T-helper 17 cell (primary cell): ENCODE measurements around the gene NUDT8. TPM values are rescaled to one million over a fixed set of nuclear protein-coding genes. Genes with fewer than 3 reads are reported as not detected.

ENCODE experiments used
- ATAC-seq: fragments of 150-1000 bp; cut with Tn5 transposase; 2 replicates; pipeline ENCODE4 v1.10.0; 2021; ENCODE audit warnings: mild to moderate bottlenecking, moderate library complexity
- DNase-seq, 3 donors: peaks; one replicate each; pipeline versions ENCODE4 v3.0.0 to v3.0.0-alpha.2; 2020 to 2021
- H3K9me3 ChIP-seq: one replicate; pipeline ENCODE4 v1.7.0; 2013; ENCODE audit warnings: low read length, mild to moderate bottlenecking; ENCODE audit not compliant: control insufficient read depth, poor library complexity, severe bottlenecking
- H3K27ac Mint-ChIP-seq: one replicate; pipeline ENCODE4 v1.8.0; 2022; ENCODE audit warnings: mild to moderate bottlenecking, moderate library complexity, mixed read lengths
- H3K27me3 Mint-ChIP-seq: one replicate; pipeline ENCODE4 v1.8.0; 2022; ENCODE audit warnings: mixed read lengths
- H3K36me3 Mint-ChIP-seq: one replicate; pipeline ENCODE4 v1.8.0; 2022; ENCODE audit warnings: low read depth, mixed read lengths
- H3K4me1 Mint-ChIP-seq: one replicate; pipeline ENCODE4 v1.8.0; 2022; ENCODE audit warnings: mild to moderate bottlenecking, mixed read lengths
- H3K4me3 Mint-ChIP-seq: one replicate; pipeline ENCODE4 v1.8.0; 2022; ENCODE audit warnings: mild to moderate bottlenecking, moderate library complexity, mixed read lengths
- total RNA-seq, 4 donors: library from RNA in 2 of 4; stranded (reverse) in 2 of 4; gene quantifications; one replicate each; pipeline ENCODE4 v1.2.3 and lab custom pipeline; 2022 to 2026

Gene NUDT8, protein sequence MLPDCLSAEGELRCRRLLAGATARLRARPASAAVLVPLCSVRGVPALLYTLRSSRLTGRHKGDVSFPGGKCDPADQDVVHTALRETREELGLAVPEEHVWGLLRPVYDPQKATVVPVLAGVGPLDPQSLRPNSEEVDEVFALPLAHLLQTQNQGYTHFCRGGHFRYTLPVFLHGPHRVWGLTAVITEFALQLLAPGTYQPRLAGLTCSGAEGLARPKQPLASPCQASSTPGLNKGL
- total RNA-seq, result 1 to 10 TPM; 1.5 to 3.4 TPM
- total RNA-seq (lab: John Stamatoyannopoulos, UW), result 0.75 to 1.7 reads per million in 2 donors

DNA sequence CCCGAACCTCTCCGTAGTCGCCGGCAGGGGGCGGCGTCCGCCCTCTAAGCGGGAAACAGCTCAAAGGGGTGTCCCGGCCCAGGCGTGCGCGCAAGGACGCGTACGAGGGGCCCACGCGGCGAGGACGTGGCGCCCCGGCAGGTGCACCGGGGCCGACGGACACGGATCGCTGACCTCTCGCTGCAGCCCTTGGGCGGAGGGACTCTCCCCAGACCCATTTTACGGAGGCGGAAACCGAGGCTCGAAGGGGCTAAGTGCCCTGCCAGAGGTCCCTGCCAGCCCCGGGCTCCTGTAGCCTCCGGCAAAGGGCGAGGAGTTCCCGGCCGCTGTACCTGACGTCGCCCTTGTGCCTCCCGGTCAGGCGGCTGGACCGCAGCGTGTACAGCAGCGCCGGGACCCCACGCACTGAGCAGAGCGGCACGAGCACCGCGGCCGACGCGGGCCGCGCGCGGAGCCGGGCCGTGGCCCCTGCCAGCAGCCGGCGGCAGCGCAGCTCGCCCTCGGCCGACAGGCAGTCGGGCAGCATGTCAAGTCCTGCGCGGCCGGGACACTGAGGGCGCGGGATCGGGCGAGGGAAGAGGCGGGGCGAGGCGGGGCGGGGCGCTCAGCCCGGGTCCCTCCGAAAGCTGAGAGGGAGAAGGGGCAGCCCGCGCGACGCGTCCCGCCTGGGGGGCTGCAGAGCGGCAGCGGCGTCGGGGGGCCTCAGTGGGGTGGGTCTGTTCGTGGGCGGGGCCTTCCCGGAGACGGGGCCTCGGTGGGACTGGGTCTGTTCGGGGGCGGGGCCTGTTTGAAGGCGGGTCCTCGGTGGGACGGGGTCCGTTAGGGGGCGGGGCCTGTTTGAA lies at the start of gene NUDT8:
Gene NUDT8, minus strand, starts transcription at position 552 of the 842 bp plus-strand sequence. Its CDS starts 26 bp downstream, at position 526.
- peak within 1 kb of the TSS; percentile 89 for H3K27ac Mint-ChIP-seq
- H3K4me1 Mint-ChIP-seq, result peaks cover 12% of the 10 kb centered on the region
- no peaks in the 10 kb centered on the region for H3K36me3 Mint-ChIP-seq
- peak within 1 kb of the TSS; percentile 95 for H3K4me3 Mint-ChIP-seq
- peak; percentile 67 for ATAC-seq
- DNase-seq, result peak; percentile 78 to 84 (median 83)
- no peaks in the 10 kb centered on the region for H3K9me3 ChIP-seq
- no peaks in the 10 kb centered on the region for H3K27me3 Mint-ChIP-seq

DNA sequence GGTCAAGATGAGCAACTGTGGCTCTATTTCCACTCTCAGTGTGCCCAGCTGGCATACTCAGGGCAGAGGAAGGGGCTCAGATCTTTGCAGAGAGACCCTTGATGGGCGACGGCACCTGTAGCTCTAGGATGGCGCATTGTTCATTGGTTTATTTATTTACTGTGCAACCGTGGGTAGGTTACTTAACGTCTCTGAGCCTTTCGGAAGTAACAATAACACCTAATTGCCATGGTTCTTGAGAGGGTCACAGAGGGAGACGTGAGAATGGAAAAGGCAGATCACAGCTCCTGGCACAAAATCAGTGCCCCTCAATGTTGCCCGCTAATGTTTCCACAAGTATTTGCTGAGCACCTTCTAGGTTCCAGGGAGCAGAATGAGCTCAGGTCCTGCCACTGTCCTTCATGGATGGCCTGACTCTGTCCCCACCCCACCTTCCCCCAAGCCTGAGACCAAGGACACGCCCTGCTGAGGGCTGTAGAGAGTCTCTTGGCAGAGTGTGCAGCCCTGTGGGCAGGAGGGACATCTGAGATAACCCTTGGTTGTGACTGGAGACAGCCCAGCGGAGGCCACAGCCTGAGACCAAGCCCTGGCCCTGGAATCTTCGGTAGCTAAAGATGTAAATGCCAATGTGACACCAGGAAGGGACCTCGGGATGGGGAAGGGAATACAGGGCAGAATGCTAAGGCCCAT lies 45.5 kb upstream of the NUDT8 start:
- H3K4me3 Mint-ChIP-seq, result no peak overlapping the region
- no peaks in the 10 kb centered on the region for H3K9me3 ChIP-seq
- H3K4me1 Mint-ChIP-seq, result peaks cover 2% of the 10 kb centered on the region
- peaks cover 40% of the 10 kb centered on the region for H3K27me3 Mint-ChIP-seq
- H3K36me3 Mint-ChIP-seq, result no peaks in the 10 kb centered on the region
- DNase-seq (no peak), ATAC-seq (no peak)
- no peak overlapping the region for H3K27ac Mint-ChIP-seq

DNA sequence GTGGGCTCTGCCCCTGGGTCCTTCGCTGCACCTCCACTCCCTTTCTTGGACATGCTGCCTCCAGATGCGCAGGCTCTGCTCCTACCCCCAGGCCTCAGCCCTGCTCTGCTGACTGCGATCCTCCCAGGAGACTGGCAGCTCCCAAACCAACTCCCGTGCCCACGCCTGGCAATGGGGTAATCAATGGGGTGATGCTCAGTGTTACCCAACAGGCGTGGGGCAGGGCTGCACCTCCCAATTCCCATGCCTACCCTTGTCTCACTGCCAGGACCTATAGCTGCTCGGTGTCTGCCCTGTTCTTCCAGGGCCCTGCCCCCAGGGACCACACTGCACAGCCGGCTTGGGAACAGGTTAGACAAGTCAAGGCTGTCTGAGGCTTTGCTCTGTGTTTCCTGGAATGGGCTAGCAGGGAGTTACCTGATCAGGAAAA lies 44.7 kb upstream of the NUDT8 start, which contains the start of gene ALDH3B2:
Gene ALDH3B2, minus strand, starts transcription at position 182 of the 430 bp plus-strand sequence. CDS start 7,688 bp downstream, outside the sequence.
- H3K9me3 ChIP-seq, result no peaks in the 10 kb centered on the region
- peaks cover 40% of the 10 kb centered on the region for H3K27me3 Mint-ChIP-seq
- H3K4me1 Mint-ChIP-seq, result peaks cover 2% of the 10 kb centered on the region
- H3K27ac Mint-ChIP-seq, result peak within 1 kb of the TSS; percentile 45
- H3K36me3 Mint-ChIP-seq, result no peaks in the 10 kb centered on the region
- ATAC-seq, result no peak
- H3K4me3 Mint-ChIP-seq, result peak within 1 kb of the TSS; percentile 28
- DNase-seq, result no peak

DNA sequence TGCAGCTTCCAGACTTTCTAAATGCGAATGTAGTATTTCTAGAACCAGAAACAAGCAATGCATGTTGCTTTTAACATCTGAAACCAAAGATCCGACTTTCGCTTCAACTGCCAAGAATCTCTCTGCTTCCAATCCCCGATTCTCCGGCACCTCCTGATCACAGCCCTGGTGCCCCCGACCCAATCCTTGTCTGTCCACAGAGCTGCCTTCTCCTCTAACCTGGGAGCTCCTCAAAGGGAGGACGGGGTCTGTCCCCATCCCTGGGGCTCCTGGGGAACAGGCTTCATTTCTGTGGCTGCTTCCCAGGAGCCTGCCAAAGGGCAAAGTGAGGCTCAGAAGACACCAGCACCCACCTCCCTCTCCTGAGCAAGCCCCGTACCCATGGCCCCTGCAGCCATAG lies 44.2 kb upstream of the NUDT8 start:
- ATAC-seq (no peak), DNase-seq (no peak)
- Mint-ChIP-seq H3K4me1 (peaks cover 2% of the 10 kb centered on the region), H3K4me3 (no peak overlapping the region), H3K27ac (peak overlapping the region; percentile 45), H3K27me3 (peaks cover 40% of the 10 kb centered on the region), H3K36me3 (no peaks in the 10 kb centered on the region)
- no peaks in the 10 kb centered on the region for H3K9me3 ChIP-seq

DNA sequence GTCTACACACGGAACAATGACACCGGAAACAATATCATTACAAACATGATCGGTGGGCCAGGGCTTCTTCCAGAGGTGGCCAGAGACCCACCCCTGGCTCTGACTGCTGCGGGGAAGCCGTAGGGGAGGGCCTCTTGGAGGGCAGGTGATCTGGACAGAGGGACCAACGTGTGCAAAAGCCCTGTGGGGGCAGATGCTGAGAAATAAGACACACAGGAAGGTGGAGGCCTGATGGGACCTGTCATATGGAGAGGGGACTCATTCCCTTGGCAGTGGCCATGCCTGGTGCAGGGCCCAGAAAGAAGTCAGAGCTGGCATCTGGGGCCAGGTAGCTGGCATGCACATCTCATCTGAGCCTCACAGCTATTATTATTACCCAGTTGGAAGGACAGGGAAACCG lies 43.6 kb upstream of the NUDT8 start:
- Mint-ChIP-seq H3K27ac (peak overlapping the region; percentile 45), H3K27me3 (peaks cover 40% of the 10 kb centered on the region), H3K4me1 (peaks cover 2% of the 10 kb centered on the region), H3K4me3 (no peak overlapping the region), H3K36me3 (no peaks in the 10 kb centered on the region)
- no peak for ATAC-seq
- no peak for DNase-seq
- H3K9me3 ChIP-seq, result no peaks in the 10 kb centered on the region

DNA sequence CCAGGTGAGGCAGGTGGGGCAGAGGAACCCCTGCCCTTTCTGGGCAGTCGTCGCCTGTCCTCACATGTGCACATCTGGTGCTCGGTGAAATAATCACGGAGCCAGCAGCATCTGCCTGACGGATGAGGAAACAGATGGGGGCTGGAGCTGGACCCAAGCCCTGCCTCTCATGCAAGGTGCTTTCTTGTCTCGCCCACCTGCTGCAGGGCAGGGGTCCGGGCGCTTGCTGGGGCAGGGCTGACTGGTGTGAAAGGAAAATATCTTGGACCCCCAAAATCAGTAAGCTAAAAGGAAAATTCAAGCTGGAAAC lies 41.4 kb upstream of the NUDT8 start:
- Mint-ChIP-seq H3K4me3 (no peak overlapping the region), H3K27me3 (peaks cover 30% of the 10 kb centered on the region), H3K4me1 (no peaks in the 10 kb centered on the region), H3K36me3 (no peaks in the 10 kb centered on the region), H3K27ac (no peak overlapping the region)
- no peaks in the 10 kb centered on the region for H3K9me3 ChIP-seq
- ATAC-seq (no peak), DNase-seq (no peak)

DNA sequence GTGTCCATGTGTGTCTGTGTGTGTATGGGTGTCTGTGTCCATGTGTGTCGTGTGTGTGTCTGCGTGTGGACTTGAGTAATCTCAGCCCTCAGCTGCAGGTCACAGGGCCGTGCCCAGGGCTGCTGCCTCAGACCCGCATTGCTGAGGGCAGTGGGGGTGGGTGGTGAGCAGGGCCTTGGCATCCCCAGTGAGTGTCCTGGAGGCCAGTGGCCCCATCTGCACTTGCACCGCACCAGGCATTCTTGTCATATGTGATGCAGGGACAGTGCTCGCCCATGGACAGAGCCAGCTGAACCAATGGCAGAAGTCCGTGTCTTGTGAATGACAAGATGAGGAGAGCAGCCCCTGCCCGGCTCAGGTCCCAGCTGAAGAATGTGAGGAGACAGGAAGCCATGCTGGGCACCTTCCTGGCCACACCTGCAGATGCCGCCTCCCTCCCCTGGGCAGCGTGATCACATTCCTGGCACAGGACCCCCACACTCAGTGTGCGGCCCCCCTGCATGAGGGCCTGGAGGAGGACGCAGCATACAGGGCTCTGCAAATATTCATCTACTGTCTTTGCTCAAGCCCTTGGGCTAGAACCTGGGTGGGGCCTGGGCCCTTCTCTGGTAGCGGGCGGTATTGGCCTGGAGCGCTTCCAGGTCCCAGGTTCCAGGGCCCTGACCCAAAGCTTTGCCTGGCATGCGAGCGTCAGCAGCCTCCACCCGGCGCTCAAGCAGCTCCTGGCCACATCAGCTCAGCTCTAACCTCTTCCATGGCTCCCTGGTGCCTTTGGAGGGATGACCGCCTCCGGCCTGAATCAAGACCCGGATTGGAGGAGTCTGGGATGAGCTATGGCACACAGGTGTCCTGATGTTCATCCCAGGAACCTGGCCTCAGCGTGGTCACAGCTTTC lies 40.8 kb upstream of the NUDT8 start:
- H3K27me3 Mint-ChIP-seq, result peaks cover 29% of the 10 kb centered on the region
- no peaks in the 10 kb centered on the region for H3K9me3 ChIP-seq
- H3K36me3 Mint-ChIP-seq, result no peaks in the 10 kb centered on the region
- ATAC-seq (no peak), DNase-seq (no peak)
- no peak overlapping the region for H3K27ac Mint-ChIP-seq
- no peaks in the 10 kb centered on the region for H3K4me1 Mint-ChIP-seq
- H3K4me3 Mint-ChIP-seq, result no peak overlapping the region

DNA sequence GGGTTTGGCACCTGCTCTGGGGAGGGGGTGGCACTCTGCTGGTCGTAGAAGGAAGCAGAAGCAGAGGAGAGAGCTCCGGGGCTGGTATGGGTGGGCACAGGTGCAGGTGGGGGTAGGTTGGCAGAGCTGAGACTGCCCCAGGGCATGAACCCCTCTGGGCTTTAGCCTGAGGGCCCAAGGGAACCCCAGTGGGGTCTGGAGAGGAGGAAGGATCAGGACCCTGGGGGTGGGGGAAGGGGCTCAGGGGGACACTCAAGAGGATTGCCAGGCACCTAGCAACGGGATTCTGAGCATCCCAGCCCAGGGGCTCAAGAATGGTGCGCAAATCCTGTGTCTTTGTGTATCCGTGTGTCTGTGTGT lies 38.4 kb upstream of the NUDT8 start:
- H3K36me3 Mint-ChIP-seq, result no peaks in the 10 kb centered on the region
- DNase-seq, result no peak
- H3K27me3 Mint-ChIP-seq, result peaks cover 11% of the 10 kb centered on the region
- no peak overlapping the region for H3K4me3 Mint-ChIP-seq
- H3K27ac Mint-ChIP-seq, result no peak overlapping the region
- no peaks in the 10 kb centered on the region for H3K9me3 ChIP-seq
- H3K4me1 Mint-ChIP-seq, result no peaks in the 10 kb centered on the region
- no peak for ATAC-seq

DNA sequence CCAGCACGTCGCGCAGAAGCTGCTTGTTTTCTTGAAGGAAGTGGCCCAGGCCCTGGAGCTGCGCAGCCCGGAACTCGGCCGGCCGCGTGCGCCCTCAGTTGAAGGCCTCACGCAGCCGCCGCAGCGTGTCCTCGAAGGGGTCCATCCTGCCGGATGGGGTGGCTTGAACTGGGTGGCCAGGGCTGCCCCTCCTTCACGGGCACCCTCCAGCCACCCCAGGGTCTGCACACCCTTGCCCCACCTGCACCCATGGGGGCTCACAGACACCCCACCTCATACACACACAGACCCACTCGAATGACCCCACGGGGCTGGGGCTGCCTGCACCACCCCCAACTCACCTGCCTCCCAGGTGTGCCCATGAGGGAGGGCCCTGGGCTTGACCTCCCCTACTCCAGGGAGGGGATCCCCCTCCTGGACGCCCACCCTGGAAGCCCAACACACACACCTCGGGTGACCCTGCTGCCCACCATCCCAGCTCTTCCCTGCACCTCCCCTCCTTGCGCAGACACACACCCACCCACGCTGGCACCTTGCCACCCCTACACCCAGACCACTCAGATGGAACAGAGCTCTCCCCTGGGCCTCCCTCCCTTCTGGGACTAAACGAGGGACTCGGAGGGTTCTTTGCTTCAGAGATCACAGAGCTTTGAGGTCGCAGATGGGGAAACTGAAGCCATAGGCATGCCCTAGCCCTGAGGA lies 37.9 kb upstream of the NUDT8 start:
- H3K4me3 Mint-ChIP-seq, result no peak overlapping the region
- peaks cover 11% of the 10 kb centered on the region for H3K27me3 Mint-ChIP-seq
- no peaks in the 10 kb centered on the region for H3K9me3 ChIP-seq
- DNase-seq, result no peak
- H3K4me1 Mint-ChIP-seq, result no peaks in the 10 kb centered on the region
- H3K36me3 Mint-ChIP-seq, result no peaks in the 10 kb centered on the region
- H3K27ac Mint-ChIP-seq, result no peak overlapping the region
- ATAC-seq, result peak; percentile 27

DNA sequence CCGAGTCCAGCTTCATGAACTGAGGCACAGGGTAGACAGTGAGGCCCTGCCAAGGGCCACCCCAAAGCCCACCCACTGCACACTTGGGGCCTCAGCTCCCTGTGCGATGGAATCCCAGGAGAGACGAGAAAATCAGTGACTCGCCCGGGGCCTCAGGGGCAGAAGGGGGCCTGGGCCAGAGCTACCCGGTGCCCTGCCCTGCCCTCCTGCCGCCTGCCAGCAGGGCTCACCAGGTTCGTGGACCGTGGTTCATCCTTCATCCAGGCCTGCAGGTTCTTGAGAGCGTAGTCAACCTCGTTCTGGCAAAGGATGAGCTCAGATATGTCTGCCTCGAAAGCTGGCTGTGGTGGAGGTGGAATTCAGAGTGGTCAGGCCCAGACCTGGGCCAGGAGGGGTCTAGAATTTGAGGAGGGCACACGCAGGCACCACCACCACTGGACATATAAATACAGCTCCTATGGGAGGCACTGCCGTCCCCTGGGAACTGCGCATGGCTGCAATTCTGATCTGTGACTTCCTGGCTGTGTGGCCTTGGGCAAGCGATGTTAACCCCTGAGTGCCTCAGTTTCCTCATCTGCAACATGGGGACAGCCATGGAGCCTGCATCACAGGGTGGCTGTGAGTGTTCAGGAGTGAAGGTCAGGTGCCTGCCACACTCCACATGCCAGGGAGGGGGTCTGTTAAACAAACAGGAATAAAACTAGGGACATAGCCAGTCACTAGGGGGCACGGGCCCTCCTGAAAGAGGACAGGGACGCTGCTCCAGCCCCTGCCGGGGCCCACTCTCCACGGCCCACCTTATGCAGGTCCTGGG lies 37.1 kb upstream of the NUDT8 start:
- Mint-ChIP-seq H3K27ac (no peak overlapping the region), H3K27me3 (peaks cover 11% of the 10 kb centered on the region), H3K36me3 (no peaks in the 10 kb centered on the region), H3K4me3 (no peak overlapping the region), H3K4me1 (no peaks in the 10 kb centered on the region)
- DNase-seq (no peak), ATAC-seq (no peak)
- H3K9me3 ChIP-seq, result no peaks in the 10 kb centered on the region

DNA sequence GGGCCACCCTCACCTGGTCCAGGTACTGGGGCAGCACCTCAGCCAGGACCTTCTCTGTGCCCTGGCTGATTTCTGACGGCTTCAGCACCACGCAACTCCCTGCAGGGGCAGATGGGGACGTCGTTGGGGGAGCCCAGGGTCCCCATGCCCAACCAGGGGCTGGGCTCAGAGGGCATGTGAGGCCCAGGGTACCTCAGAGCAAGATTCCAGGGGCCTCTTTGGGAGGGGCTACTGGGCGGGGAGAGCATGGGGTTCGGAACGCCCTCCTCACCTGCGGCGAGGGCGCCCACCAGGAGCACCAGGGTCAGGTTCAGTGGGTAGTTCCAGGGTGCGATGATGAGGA lies 36.5 kb upstream of the NUDT8 start:
- no peaks in the 10 kb centered on the region for H3K4me1 Mint-ChIP-seq
- peaks cover 11% of the 10 kb centered on the region for H3K27me3 Mint-ChIP-seq
- H3K36me3 Mint-ChIP-seq, result no peaks in the 10 kb centered on the region

More for the DNA sequence above, 36.5 kb upstream of the NUDT8 start:
- Mint-ChIP-seq H3K27ac (no peak overlapping the region), H3K4me3 (no peak overlapping the region)
- ATAC-seq, result no peak
- no peak for DNase-seq
- H3K9me3 ChIP-seq, result no peaks in the 10 kb centered on the region
